ENCODE results near the gene CD1E. TPM values are rescaled to one million over a fixed set of nuclear protein-coding genes. Genes with fewer than 3 reads are reported as not detected.

CD1E gene
- total RNA-seq, result 964 TPM
- polyA plus RNA-seq, result 154 TPM
- long read RNA-seq, donor 1, transcript CD1E-205 (6 exons, 1,727 nt), result major isoform, 6 of 52 reads
- long read RNA-seq, donor 1, partial matches to known transcripts, result 0 of 52 reads
- long read RNA-seq, donor 1, other reads (novel, unspliced or antisense), result 29 of 52 reads
- long read RNA-seq, donor 2, transcript CD1E-212 (6 exons, 1,458 nt), result minor isoform, 61 of 1,571 reads
- long read RNA-seq, donor 2, transcript CD1E-211 (4 exons, 1,271 nt), result major isoform, 71 of 1,571 reads
- long read RNA-seq, donor 2, transcript CD1E-214 (4 exons, 745 nt), result minor isoform, 65 of 1,571 reads
- long read RNA-seq, donor 2, transcript CD1E-205 (6 exons, 1,727 nt), result minor isoform, 68 of 1,571 reads
- long read RNA-seq, donor 2, partial matches to known transcripts, result 571 of 1,571 reads
- long read RNA-seq, donor 2, other reads (novel, unspliced or antisense), result 620 of 1,571 reads
- long read RNA-seq, donor 3, transcript CD1E-212 (6 exons, 1,458 nt), result minor isoform, 104 of 1,401 reads
- long read RNA-seq, donor 3, transcript CD1E-211 (4 exons, 1,271 nt), result minor isoform, 47 of 1,401 reads
- long read RNA-seq, donor 3, transcript CD1E-205 (6 exons, 1,727 nt), result major isoform, 132 of 1,401 reads
- long read RNA-seq, donor 3, transcript CD1E-214 (4 exons, 745 nt), result minor isoform, 62 of 1,401 reads
- long read RNA-seq, donor 3, partial matches to known transcripts, result 453 of 1,401 reads
- long read RNA-seq, donor 3, other reads (novel, unspliced or antisense), result 493 of 1,401 reads
- long read RNA-seq, donor 4, transcript CD1E-214 (4 exons, 745 nt), result minor isoform, 12 of 358 reads
- long read RNA-seq, donor 4, transcript CD1E-211 (4 exons, 1,271 nt), result minor isoform, 15 of 358 reads
- long read RNA-seq, donor 4, transcript CD1E-212 (6 exons, 1,458 nt), result minor isoform, 11 of 358 reads
- long read RNA-seq, donor 4, transcript CD1E-205 (6 exons, 1,727 nt), result major isoform, 16 of 358 reads
- long read RNA-seq, donor 4, partial matches to known transcripts, result 31 of 358 reads
- long read RNA-seq, donor 4, other reads (novel, unspliced or antisense), result 243 of 358 reads
- long read RNA-seq, donor 5, transcript CD1E-205 (6 exons, 1,727 nt), result major isoform, 57 of 1,079 reads
- long read RNA-seq, donor 5, transcript CD1E-211 (4 exons, 1,271 nt), result minor isoform, 34 of 1,079 reads
- long read RNA-seq, donor 5, transcript CD1E-214 (4 exons, 745 nt), result minor isoform, 35 of 1,079 reads
- long read RNA-seq, donor 5, transcript CD1E-212 (6 exons, 1,458 nt), result minor isoform, 52 of 1,079 reads
- long read RNA-seq, donor 5, partial matches to known transcripts, result 493 of 1,079 reads
- long read RNA-seq, donor 5, other reads (novel, unspliced or antisense), result 332 of 1,079 reads
- long read RNA-seq, donor 6, transcript CD1E-205 (6 exons, 1,727 nt), result major isoform, 38 of 336 reads
- long read RNA-seq, donor 6, transcript CD1E-214 (4 exons, 745 nt), result minor isoform, 29 of 336 reads
- long read RNA-seq, donor 6, transcript CD1E-211 (4 exons, 1,271 nt), result minor isoform, 33 of 336 reads
- long read RNA-seq, donor 6, transcript CD1E-212 (6 exons, 1,458 nt), result minor isoform, 32 of 336 reads
- long read RNA-seq, donor 6, partial matches to known transcripts, result 126 of 336 reads
- long read RNA-seq, donor 6, other reads (novel, unspliced or antisense), result 26 of 336 reads
- long read RNA-seq, donor 7, transcript CD1E-211 (4 exons, 1,271 nt), result minor isoform, 15 of 1,155 reads
- long read RNA-seq, donor 7, transcript CD1E-214 (4 exons, 745 nt), result minor isoform, 31 of 1,155 reads
- long read RNA-seq, donor 7, transcript CD1E-212 (6 exons, 1,458 nt), result major isoform, 53 of 1,155 reads
- long read RNA-seq, donor 7, transcript CD1E-205 (6 exons, 1,727 nt), result minor isoform, 38 of 1,155 reads
- long read RNA-seq, donor 7, partial matches to known transcripts, result 353 of 1,155 reads
- long read RNA-seq, donor 7, other reads (novel, unspliced or antisense), result 619 of 1,155 reads
- long read RNA-seq, donor 8, transcript CD1E-212 (6 exons, 1,458 nt), result minor isoform, 13 of 154 reads
- long read RNA-seq, donor 8, transcript CD1E-211 (4 exons, 1,271 nt), result major isoform, 17 of 154 reads
- long read RNA-seq, donor 8, transcript CD1E-205 (6 exons, 1,727 nt), result major isoform, 17 of 154 reads
- long read RNA-seq, donor 8, transcript CD1E-214 (4 exons, 745 nt), result minor isoform, 15 of 154 reads
- long read RNA-seq, donor 8, partial matches to known transcripts, result 32 of 154 reads
- long read RNA-seq, donor 8, other reads (novel, unspliced or antisense), result 30 of 154 reads
- long read RNA-seq, donor 9, transcript CD1E-214 (4 exons, 745 nt), result minor isoform, 17 of 370 reads
- long read RNA-seq, donor 9, transcript CD1E-211 (4 exons, 1,271 nt), result minor isoform, 22 of 370 reads
- long read RNA-seq, donor 9, transcript CD1E-212 (6 exons, 1,458 nt), result minor isoform, 41 of 370 reads
- long read RNA-seq, donor 9, transcript CD1E-205 (6 exons, 1,727 nt), result major isoform, 42 of 370 reads
- long read RNA-seq, donor 9, partial matches to known transcripts, result 148 of 370 reads
- long read RNA-seq, donor 9, other reads (novel, unspliced or antisense), result 43 of 370 reads
- long read RNA-seq, donor 10, transcript CD1E-212 (6 exons, 1,458 nt), result minor isoform, 33 of 367 reads
- long read RNA-seq, donor 10, transcript CD1E-214 (4 exons, 745 nt), result major isoform, 43 of 367 reads
- long read RNA-seq, donor 10, transcript CD1E-205 (6 exons, 1,727 nt), result minor isoform, 31 of 367 reads
- long read RNA-seq, donor 10, transcript CD1E-211 (4 exons, 1,271 nt), result minor isoform, 32 of 367 reads
- long read RNA-seq, donor 10, partial matches to known transcripts, result 118 of 367 reads
- long read RNA-seq, donor 10, other reads (novel, unspliced or antisense), result 61 of 367 reads

DNA sequence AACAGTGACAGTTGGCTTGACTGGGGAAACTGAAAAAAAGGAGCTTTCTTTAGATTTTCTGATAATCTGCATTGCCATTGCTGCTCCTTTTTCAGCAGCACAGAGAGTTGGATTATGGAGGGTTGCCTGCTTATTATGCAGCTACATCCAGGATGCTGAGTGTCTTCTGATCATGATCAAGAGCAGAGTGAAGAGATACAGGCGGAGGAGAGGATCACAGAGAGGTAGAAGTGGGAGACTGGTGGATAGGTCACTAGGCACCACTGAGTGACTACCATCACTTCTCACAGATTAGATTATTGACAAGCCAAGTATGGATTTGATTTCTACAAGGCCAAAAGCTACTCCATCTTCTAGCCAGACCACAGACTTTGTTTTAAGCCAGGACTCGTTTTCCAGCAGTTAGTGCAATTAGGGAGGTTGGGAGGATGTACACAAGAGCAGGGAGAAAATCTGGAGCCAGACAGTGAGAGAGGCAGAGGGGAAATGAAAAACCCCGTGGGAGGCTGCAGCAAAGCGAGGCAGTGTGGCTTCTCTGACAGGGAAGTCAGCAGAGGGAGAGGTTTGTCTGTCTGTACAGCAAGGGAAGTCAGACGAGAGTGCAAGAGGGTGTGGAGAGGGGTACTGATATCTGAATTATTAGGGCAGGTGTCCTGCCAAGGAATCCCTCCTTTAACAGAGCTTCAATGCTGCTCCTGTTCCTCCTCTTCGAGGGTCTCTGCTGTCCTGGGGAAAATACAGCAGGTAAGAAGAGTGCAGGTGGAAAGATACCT lies at the start of gene CD1E:
Gene CD1E, plus strand, starts transcription at position 592 of the 773 bp plus-strand sequence. Its CDS starts 95 bp downstream, at position 687.
- Histone ChIP-seq H3K4me1 (ENCODE audit: control insufficient read depth in 2 of 2, insufficient read depth in 2 of 2, low read length in 2 of 2) (peaks cover 2 to 26% of the 10 kb centered on the region in 2 donors), H3K27ac (ENCODE audit: low read depth in 1 of 2, low read length in 1 of 2) (peak within 1 kb of the TSS; percentile 90 to 95), H3K4me3 (ENCODE audit: low read length in 2 of 2) (peak within 1 kb of the TSS; percentile 76 to 82), H3K36me3 (ENCODE audit: control insufficient read depth in 2 of 2, insufficient read depth in 2 of 2, low read length in 1 of 2) (peaks cover 0 to 16% of the 10 kb centered on the region in 2 donors), H3K9me3 (ENCODE audit: control insufficient read depth in 2 of 2, insufficient read depth in 1 of 2, low read length in 1 of 2) (peaks cover 0 to 11% of the 10 kb centered on the region in 2 donors), H3K27me3 (ENCODE audit: control insufficient read depth in 2 of 2, insufficient read depth in 1 of 2, low read length in 1 of 2) (no peaks in the 10 kb centered on the region)
- WGBS, result 7% methylated on average over 6 of the region's 6 CpGs
- DNase-seq (ENCODE audit: low read depth in 6 of 9, low spot score in 9 of 9), result peak in 6 of 9 donors; percentile 55 to 78 (median 58)

DNA sequence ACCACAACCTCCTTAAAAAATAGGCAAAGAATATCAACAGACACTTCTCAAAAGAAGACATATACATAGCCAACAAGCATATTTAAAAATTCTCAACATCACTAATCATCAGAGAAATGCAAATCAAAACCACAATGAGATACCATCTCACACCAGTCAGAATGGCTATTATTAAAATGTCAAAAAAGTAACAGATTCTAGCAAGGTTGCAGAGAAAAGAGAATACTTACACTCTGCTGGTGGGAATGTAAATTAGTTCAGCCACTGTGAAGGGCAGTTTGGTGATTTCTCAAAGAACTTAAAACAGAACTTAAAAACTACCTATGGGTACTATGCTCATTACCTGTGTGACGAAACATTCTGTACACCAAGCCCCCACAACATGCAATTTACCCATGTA lies 43.1 kb upstream of the CD1E start:
- Histone ChIP-seq H3K9me3 (ENCODE audit: control insufficient read depth in 2 of 2, insufficient read depth in 1 of 2, low read length in 1 of 2) (peaks cover 0 to 6% of the 10 kb centered on the region in 2 donors), H3K27me3 (ENCODE audit: control insufficient read depth in 2 of 2, insufficient read depth in 1 of 2, low read length in 1 of 2) (no peaks in the 10 kb centered on the region), H3K4me3 (ENCODE audit: low read length in 2 of 2) (no peak overlapping the region), H3K4me1 (ENCODE audit: control insufficient read depth in 2 of 2, insufficient read depth in 2 of 2, low read length in 2 of 2) (no peaks in the 10 kb centered on the region), H3K27ac (ENCODE audit: low read depth in 1 of 2, low read length in 1 of 2) (no peak overlapping the region), H3K36me3 (ENCODE audit: control insufficient read depth in 2 of 2, insufficient read depth in 2 of 2, low read length in 1 of 2) (no peaks in the 10 kb centered on the region)
- DNase-seq (ENCODE audit: low read depth in 6 of 9, low spot score in 9 of 9), result no peak
- 97% methylated on average over 1 of the region's 1 CpG for WGBS

GRCh38 chr1:158311066-158311465 lies 42.6 kb upstream of the CD1E start:
- peaks cover 0 to 6% of the 10 kb centered on the region in 2 donors for H3K9me3 ChIP-seq (ENCODE audit: control insufficient read depth in 2 of 2, insufficient read depth in 1 of 2, low read length in 1 of 2)
- H3K27me3 ChIP-seq (ENCODE audit: control insufficient read depth in 2 of 2, insufficient read depth in 1 of 2, low read length in 1 of 2), result no peaks in the 10 kb centered on the region
- H3K27ac ChIP-seq (ENCODE audit: low read depth in 1 of 2, low read length in 1 of 2), result no peak overlapping the region
- WGBS, result 98% methylated on average over 2 of the region's 2 CpGs
- no peaks in the 10 kb centered on the region for H3K4me1 ChIP-seq (ENCODE audit: control insufficient read depth in 2 of 2, insufficient read depth in 2 of 2, low read length in 2 of 2)
- no peak overlapping the region for H3K4me3 ChIP-seq (ENCODE audit: low read length in 2 of 2)
- DNase-seq (ENCODE audit: low read depth in 6 of 9, low spot score in 9 of 9), result no peak
- no peaks in the 10 kb centered on the region for H3K36me3 ChIP-seq (ENCODE audit: control insufficient read depth in 2 of 2, insufficient read depth in 2 of 2, low read length in 1 of 2)

DNA sequence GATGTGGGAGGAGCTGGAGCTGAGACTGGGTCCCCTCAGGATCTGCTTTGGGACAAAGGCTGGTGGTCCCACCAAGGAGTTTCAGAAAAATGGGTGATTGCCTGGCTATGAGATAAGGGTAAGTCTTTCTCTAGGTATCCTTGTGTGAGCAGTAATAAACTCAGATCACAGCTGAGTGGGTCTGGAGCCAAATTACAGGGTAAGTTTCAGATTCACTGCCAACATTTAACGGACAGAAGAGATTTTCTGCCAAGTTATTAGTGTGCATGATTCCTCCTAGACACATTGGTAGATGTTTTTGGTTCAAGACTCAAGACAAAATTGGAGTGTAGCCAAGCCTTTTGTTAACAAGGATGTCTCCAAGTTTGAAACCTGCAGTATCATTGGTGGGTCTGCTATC lies 29.8 kb upstream of the CD1E start:
- no peak for DNase-seq (ENCODE audit: low read depth in 6 of 9, low spot score in 9 of 9)
- Histone ChIP-seq H3K27ac (ENCODE audit: low read depth in 1 of 2, low read length in 1 of 2) (no peak overlapping the region), H3K9me3 (ENCODE audit: control insufficient read depth in 2 of 2, insufficient read depth in 1 of 2, low read length in 1 of 2) (peaks cover 2 to 21% of the 10 kb centered on the region in 2 donors), H3K4me1 (ENCODE audit: control insufficient read depth in 2 of 2, insufficient read depth in 2 of 2, low read length in 2 of 2) (peaks cover 0 to 2% of the 10 kb centered on the region in 2 donors), H3K27me3 (ENCODE audit: control insufficient read depth in 2 of 2, insufficient read depth in 1 of 2, low read length in 1 of 2) (no peaks in the 10 kb centered on the region), H3K36me3 (ENCODE audit: control insufficient read depth in 2 of 2, insufficient read depth in 2 of 2, low read length in 1 of 2) (peaks cover 10 to 36% of the 10 kb centered on the region in 2 donors), H3K4me3 (ENCODE audit: low read length in 2 of 2) (no peak overlapping the region)
- WGBS, result 85% methylated on average over 1 of the region's 1 CpG

DNA sequence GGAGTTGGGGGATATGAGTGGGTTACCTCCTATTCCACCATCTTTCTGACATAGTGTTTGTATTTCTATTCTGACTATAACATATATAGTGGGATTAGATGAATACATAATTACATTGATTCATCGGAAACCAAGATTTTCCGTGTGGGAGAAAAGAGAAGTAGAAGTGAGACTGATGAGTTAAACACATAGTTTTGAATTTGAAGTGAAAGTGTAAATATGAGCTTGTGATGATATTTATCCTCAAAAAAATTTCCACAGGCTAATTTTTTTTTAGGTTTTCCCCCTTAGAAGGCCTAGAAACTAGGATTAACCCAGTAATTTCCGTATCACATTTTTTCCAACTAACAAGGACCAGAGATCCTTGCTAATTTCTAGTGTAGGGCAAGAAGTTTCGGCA lies 29.3 kb upstream of the CD1E start:
- H3K36me3 ChIP-seq (ENCODE audit: control insufficient read depth in 2 of 2, insufficient read depth in 2 of 2, low read length in 1 of 2), result peaks cover 15 to 41% of the 10 kb centered on the region in 2 donors
- H3K4me1 ChIP-seq (ENCODE audit: control insufficient read depth in 2 of 2, insufficient read depth in 2 of 2, low read length in 2 of 2), result peaks cover 0 to 5% of the 10 kb centered on the region in 2 donors
- no peak for DNase-seq (ENCODE audit: low read depth in 6 of 9, low spot score in 9 of 9)
- H3K9me3 ChIP-seq (ENCODE audit: control insufficient read depth in 2 of 2, insufficient read depth in 1 of 2, low read length in 1 of 2), result peaks cover 2 to 21% of the 10 kb centered on the region in 2 donors
- no peak overlapping the region for H3K4me3 ChIP-seq (ENCODE audit: low read length in 2 of 2)
- H3K27me3 ChIP-seq (ENCODE audit: control insufficient read depth in 2 of 2, insufficient read depth in 1 of 2, low read length in 1 of 2), result no peaks in the 10 kb centered on the region
- WGBS, result 94% methylated on average over 4 of the region's 4 CpGs
- no peak overlapping the region for H3K27ac ChIP-seq (ENCODE audit: low read depth in 1 of 2, low read length in 1 of 2)

- peak overlapping the region; percentile 59 to 89 for H3K4me3 ChIP-seq (ENCODE audit: low read length in 2 of 2)
- H3K9me3 ChIP-seq (ENCODE audit: control insufficient read depth in 2 of 2, insufficient read depth in 1 of 2, low read length in 1 of 2), result peaks cover 2 to 9% of the 10 kb centered on the region in 2 donors
- peak in 2 of 9 donors; percentile 15 to 27 for DNase-seq (ENCODE audit: low read depth in 6 of 9, low spot score in 9 of 9)
- no peaks in the 10 kb centered on the region for H3K27me3 ChIP-seq (ENCODE audit: control insufficient read depth in 2 of 2, insufficient read depth in 1 of 2, low read length in 1 of 2)
- peak overlapping the region; percentile 70 to 98 for H3K27ac ChIP-seq (ENCODE audit: low read depth in 1 of 2, low read length in 1 of 2)
- peaks cover 16 to 42% of the 10 kb centered on the region in 2 donors for H3K36me3 ChIP-seq (ENCODE audit: control insufficient read depth in 2 of 2, insufficient read depth in 2 of 2, low read length in 1 of 2)
- peaks cover 6% of the 10 kb centered on the region in 2 donors for H3K4me1 ChIP-seq (ENCODE audit: control insufficient read depth in 2 of 2, insufficient read depth in 2 of 2, low read length in 2 of 2)
Observed at GRCh38 chr1:158327481-158327880, 26.2 kb upstream of the CD1E start.
